H1 (cell line): ENCODE results near the gene IER5. TPM values are rescaled to one million over a fixed set of nuclear protein-coding genes. Genes with fewer than 3 reads are reported as not detected.

Source experiments
- CHD2 ChIP-seq: IDR thresholded peaks from 2 replicates; pipeline ENCODE4 v1.6.1; 2012; ENCODE audit warnings: low read length, improper control_type of control experiment
- FOSL1 ChIP-seq: IDR thresholded peaks from 2 replicates; pipeline ENCODE4 v1.6.1; 2011; ENCODE audit warnings: mild to moderate bottlenecking, low read depth, low read length, moderate library complexity; ENCODE audit not compliant: insufficient read depth
- KDM1A ChIP-seq: fragments of 200-600, 300-600 bp; sonication (generic); IDR thresholded peaks from 2 replicates; pipeline ENCODE4 v1.7.1; 2016; ENCODE audit warnings: mild to moderate bottlenecking, low read length, borderline replicate concordance
- RBBP5 ChIP-seq: IDR thresholded peaks from 2 replicates; pipeline ENCODE4 v1.7.1; 2012; ENCODE audit warnings: low read depth, mild to moderate bottlenecking, inconsistent platforms, low read length, moderate library complexity, borderline replicate concordance
- SIN3A ChIP-seq, 2 experiments: IDR thresholded peaks in 1 of 2; conservative IDR thresholded peaks in 1 of 2; 2 replicates each; pipeline ENCODE4 v1.6.1; 2011 to 2012; ENCODE audit warnings: low read length in 2 of 2, improper control_type of control experiment in 1 of 2, low read depth in 1 of 2, mild to moderate bottlenecking in 1 of 2
- SIRT6 ChIP-seq: IDR thresholded peaks from one replicate; pipeline ENCODE4 v1.7.1; 2012; ENCODE audit warnings: low read length, inconsistent platforms
- SP1 ChIP-seq: IDR thresholded peaks from 2 replicates; pipeline ENCODE4 v1.6.1; 2011; ENCODE audit warnings: low read depth, low read length
- TCF12 ChIP-seq: IDR thresholded peaks from 2 replicates; pipeline ENCODE4 v1.6.1; 2011; ENCODE audit warnings: low read depth, mild to moderate bottlenecking, low read length
- ZNF274 ChIP-seq: IDR thresholded peaks from 2 replicates; pipeline ENCODE4 v1.7.0; 2012; ENCODE audit warnings: low read length, borderline replicate concordance; ENCODE audit errors: extremely low read depth
- polyA plus RNA-seq, 7 experiments: library from polyadenylated mRNA; depleted of rRNA in 3 of 7; stranded (reverse) in 5 of 7; unstranded in 2 of 7; fragments of >200 nt in 5 of 7; fragments of 200-250 nt in 2 of 7; gene quantifications; 1 replicate in 5 of 7; 2 replicates in 1 of 7; 4 replicates in 1 of 7; pipeline versions ENCODE4 v1.2.1 to v1.2.3, GENCODE V29; 2011 to 2013; ENCODE audit warnings: missing spikeins in 2 of 7, mixed read lengths in 2 of 7
- total RNA-seq: library from RNA; stranded (reverse); fragmentation: NEBNext Ultra II Directional; extraction: Animal tissue kit (Norgen Biotek cat#: 25700); gene quantifications from 2 replicates; pipeline ENCODE4 v1.2.1, GENCODE V29; 2021
- TF ChIP-seq, protein P1 (sequence below): fragments of 300-600 bp; sonication (generic); IDR thresholded peaks from 2 replicates; pipeline ENCODE4 v1.7.1; 2012; ENCODE audit warnings: low read length, moderate library complexity, mild to moderate bottlenecking, inconsistent platforms; ENCODE audit not compliant: insufficient replicate concordance

Gene IER5
- total and polyA plus RNA-seq, 2 of the 8 experiments (the other 6 are each of a cell fraction or from before 2014, with no cell fraction given) = 3.5 to 7.7 TPM

DNA sequence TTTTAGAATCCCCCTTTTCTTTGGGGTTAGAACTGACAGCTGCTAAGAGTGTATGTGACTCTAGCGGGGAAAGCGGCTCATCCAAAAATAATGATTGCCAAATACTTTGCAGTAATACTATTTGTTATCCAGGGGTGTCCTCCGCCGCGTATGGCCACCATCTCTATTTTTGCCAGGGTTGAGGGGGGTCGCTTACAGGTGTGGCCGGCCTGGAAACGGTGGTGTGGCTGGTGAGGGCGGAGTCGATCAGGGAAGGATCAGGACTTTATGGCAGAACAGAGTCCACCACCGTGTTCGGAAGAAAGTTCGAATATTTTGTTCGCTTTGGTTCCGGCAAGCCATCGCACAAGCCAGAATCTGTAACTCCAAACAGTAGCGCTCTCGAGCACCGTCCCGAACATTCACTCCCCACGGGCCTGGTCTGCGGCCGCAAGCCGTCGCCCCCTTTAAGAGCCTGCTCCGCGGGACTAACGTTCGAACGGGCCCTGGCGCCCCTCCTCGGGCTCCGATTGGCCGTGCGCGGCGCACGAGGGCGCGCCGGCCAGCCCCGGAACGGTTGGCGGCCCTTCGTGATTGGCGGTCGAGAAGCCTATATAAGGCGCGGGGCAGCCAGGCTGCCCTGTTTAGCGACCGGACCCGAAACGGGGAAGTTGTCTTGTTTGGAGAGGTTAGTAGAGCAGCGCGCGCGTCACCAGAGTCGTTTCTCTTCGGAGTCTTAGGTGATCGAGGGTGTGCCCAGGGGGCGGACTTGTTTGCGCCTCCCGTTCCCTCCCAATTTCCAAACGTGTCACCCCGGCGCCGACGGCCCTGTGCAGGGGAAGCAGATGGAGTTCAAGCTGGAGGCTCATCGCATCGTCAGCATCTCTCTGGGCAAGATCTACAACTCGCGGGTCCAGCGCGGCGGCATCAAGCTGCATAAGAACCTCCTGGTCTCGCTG lies at the start of gene IER5 (continued):
- TF ChIP-seq, protein P1, sequence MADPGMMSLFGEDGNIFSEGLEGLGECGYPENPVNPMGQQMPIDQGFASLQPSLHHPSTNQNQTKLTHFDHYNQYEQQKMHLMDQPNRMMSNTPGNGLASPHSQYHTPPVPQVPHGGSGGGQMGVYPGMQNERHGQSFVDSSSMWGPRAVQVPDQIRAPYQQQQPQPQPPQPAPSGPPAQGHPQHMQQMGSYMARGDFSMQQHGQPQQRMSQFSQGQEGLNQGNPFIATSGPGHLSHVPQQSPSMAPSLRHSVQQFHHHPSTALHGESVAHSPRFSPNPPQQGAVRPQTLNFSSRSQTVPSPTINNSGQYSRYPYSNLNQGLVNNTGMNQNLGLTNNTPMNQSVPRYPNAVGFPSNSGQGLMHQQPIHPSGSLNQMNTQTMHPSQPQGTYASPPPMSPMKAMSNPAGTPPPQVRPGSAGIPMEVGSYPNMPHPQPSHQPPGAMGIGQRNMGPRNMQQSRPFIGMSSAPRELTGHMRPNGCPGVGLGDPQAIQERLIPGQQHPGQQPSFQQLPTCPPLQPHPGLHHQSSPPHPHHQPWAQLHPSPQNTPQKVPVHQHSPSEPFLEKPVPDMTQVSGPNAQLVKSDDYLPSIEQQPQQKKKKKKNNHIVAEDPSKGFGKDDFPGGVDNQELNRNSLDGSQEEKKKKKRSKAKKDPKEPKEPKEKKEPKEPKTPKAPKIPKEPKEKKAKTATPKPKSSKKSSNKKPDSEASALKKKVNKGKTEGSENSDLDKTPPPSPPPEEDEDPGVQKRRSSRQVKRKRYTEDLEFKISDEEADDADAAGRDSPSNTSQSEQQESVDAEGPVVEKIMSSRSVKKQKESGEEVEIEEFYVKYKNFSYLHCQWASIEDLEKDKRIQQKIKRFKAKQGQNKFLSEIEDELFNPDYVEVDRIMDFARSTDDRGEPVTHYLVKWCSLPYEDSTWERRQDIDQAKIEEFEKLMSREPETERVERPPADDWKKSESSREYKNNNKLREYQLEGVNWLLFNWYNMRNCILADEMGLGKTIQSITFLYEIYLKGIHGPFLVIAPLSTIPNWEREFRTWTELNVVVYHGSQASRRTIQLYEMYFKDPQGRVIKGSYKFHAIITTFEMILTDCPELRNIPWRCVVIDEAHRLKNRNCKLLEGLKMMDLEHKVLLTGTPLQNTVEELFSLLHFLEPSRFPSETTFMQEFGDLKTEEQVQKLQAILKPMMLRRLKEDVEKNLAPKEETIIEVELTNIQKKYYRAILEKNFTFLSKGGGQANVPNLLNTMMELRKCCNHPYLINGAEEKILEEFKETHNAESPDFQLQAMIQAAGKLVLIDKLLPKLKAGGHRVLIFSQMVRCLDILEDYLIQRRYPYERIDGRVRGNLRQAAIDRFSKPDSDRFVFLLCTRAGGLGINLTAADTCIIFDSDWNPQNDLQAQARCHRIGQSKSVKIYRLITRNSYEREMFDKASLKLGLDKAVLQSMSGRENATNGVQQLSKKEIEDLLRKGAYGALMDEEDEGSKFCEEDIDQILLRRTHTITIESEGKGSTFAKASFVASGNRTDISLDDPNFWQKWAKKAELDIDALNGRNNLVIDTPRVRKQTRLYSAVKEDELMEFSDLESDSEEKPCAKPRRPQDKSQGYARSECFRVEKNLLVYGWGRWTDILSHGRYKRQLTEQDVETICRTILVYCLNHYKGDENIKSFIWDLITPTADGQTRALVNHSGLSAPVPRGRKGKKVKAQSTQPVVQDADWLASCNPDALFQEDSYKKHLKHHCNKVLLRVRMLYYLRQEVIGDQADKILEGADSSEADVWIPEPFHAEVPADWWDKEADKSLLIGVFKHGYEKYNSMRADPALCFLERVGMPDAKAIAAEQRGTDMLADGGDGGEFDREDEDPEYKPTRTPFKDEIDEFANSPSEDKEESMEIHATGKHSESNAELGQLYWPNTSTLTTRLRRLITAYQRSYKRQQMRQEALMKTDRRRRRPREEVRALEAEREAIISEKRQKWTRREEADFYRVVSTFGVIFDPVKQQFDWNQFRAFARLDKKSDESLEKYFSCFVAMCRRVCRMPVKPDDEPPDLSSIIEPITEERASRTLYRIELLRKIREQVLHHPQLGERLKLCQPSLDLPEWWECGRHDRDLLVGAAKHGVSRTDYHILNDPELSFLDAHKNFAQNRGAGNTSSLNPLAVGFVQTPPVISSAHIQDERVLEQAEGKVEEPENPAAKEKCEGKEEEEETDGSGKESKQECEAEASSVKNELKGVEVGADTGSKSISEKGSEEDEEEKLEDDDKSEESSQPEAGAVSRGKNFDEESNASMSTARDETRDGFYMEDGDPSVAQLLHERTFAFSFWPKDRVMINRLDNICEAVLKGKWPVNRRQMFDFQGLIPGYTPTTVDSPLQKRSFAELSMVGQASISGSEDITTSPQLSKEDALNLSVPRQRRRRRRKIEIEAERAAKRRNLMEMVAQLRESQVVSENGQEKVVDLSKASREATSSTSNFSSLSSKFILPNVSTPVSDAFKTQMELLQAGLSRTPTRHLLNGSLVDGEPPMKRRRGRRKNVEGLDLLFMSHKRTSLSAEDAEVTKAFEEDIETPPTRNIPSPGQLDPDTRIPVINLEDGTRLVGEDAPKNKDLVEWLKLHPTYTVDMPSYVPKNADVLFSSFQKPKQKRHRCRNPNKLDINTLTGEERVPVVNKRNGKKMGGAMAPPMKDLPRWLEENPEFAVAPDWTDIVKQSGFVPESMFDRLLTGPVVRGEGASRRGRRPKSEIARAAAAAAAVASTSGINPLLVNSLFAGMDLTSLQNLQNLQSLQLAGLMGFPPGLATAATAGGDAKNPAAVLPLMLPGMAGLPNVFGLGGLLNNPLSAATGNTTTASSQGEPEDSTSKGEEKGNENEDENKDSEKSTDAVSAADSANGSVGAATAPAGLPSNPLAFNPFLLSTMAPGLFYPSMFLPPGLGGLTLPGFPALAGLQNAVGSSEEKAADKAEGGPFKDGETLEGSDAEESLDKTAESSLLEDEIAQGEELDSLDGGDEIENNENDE = no peak
- no peak for TF ChIP-seq KDM1A
- no peak for TF ChIP-seq FOSL1
- no peak for TF ChIP-seq SIRT6
- TF ChIP-seq SIN3A (conservative IDR thresholded peaks at IDR 0.05 in 1 of 2, IDR thresholded peaks at IDR 0.05 in 1 of 2; ENCODE audit: low read depth in 1 of 2, low read length in 2 of 2) = peak in 1 of 2 experiments; percentile 21; a peak in 1 of 4 replicates
- TF ChIP-seq TCF12 = no peak
- no peak for TF ChIP-seq CHD2
- no peak for TF ChIP-seq ZNF274
- peak; percentile 74 for TF ChIP-seq SP1
- peak; percentile 14; the same call in 1 of the 2 replicates for TF ChIP-seq RBBP5
